HepG2 (cell line): ENCODE data around the gene SFXN5. TPM values are rescaled to one million over a fixed set of nuclear protein-coding genes. Genes with fewer than 3 reads are reported as not detected.
A peak's percentile ranks its signal among the peaks of the same experiment; 100 is the strongest.

Source experiments
- HNRNPK ChIP-seq: fragments of 200-400 bp; formaldehyde crosslinking; IDR thresholded peaks from 2 replicates; pipeline ENCODE4 v1.6.1; 2018; ENCODE audit warnings: low read length, low read depth, moderate library complexity, mild to moderate bottlenecking; ENCODE audit not compliant: poor library complexity, severe bottlenecking
- MYNN ChIP-seq: sonication (generic); formaldehyde crosslinking; IDR thresholded peaks from 2 replicates; pipeline ENCODE4 v1.4.0; 2020; ENCODE audit warnings: mild to moderate bottlenecking, low read depth, missing genetic modification reagents
- PCBP2 ChIP-seq: fragments of 200-400 bp; formaldehyde crosslinking; optimal IDR thresholded peaks from 2 replicates; pipeline ENCODE3; 2018; ENCODE audit warnings: low read length, low read depth; ENCODE audit not compliant: poor library complexity, severe bottlenecking
- REL ChIP-seq: sonication (generic); formaldehyde crosslinking; conservative IDR thresholded peaks from 2 replicates; pipeline ENCODE4 v1.8.0; 2022; ENCODE audit warnings: mild to moderate bottlenecking, missing genetic modification reagents, moderate library complexity
- TP53 ChIP-seq: sonication (generic); formaldehyde crosslinking; conservative IDR thresholded peaks from 2 replicates; pipeline ENCODE4 v1.4.0; 2020; ENCODE audit warnings: missing genetic modification reagents
- ZNF225 ChIP-seq: sonication (generic); formaldehyde crosslinking; IDR thresholded peaks from 2 replicates; pipeline ENCODE4 v1.4.0; 2020; ENCODE audit warnings: mild to moderate bottlenecking, missing genetic modification reagents
- ZNF652 ChIP-seq: IDR thresholded peaks from 2 replicates; pipeline ENCODE4 v1.6.1; 2016; ENCODE audit warnings: low read depth, borderline replicate concordance
- ZNF737 ChIP-seq: sonication (generic); formaldehyde crosslinking; IDR thresholded peaks from 2 replicates; pipeline ENCODE4 v1.5.0; 2020; ENCODE audit warnings: missing genetic modification reagents, mild to moderate bottlenecking, borderline replicate concordance
- polyA plus RNA-seq, 8 experiments: library from polyadenylated mRNA; depleted of rRNA in 3 of 8; stranded (reverse) in 7 of 8; unstranded in 1 of 8; fragments of >200 nt; fragmentation: Illumina TruSeq in 4 of 8; extraction: Trizol in 4 of 8; gene quantifications; 2 replicates each; pipeline versions ENCODE4 v1.2.1 to v1.2.3, GENCODE V29; 2011 to 2016; ENCODE audit warnings: low read depth in 4 of 8, missing spikeins in 1 of 8, mixed read lengths in 1 of 8; ENCODE audit not compliant: insufficient read depth in 1 of 8
- total RNA-seq, 5 experiments: library from RNA; depleted of rRNA; stranded (reverse); fragments of >200 nt; fragmentation: Illumina TruSeq; extraction: Trizol; gene quantifications; 2 replicates each; pipeline ENCODE4 v1.2.3, GENCODE V29; 2016; ENCODE audit warnings: low read depth in 1 of 5
- TF ChIP-seq, protein P1 (sequence below): sonication (generic); formaldehyde crosslinking; IDR thresholded peaks from 2 replicates; pipeline ENCODE4 v1.8.1; 2023; ENCODE audit warnings: mild to moderate bottlenecking, missing genetic modification reagents
- TF ChIP-seq, protein P2 (sequence below): sonication (generic); formaldehyde crosslinking; IDR thresholded peaks from 2 replicates; pipeline ENCODE4 v1.5.0; 2020; ENCODE audit warnings: mild to moderate bottlenecking, missing genetic modification reagents, borderline replicate concordance
- TF ChIP-seq, protein P3 (sequence below): sonication (generic); formaldehyde crosslinking; IDR thresholded peaks from 2 replicates; pipeline ENCODE4 v1.4.0; 2020; ENCODE audit warnings: missing genetic modification reagents
- TF ChIP-seq, protein P4 (sequence below): sonication (generic); formaldehyde crosslinking; IDR thresholded peaks from 2 replicates; pipeline ENCODE4 v1.5.0; 2020; ENCODE audit warnings: mild to moderate bottlenecking, missing genetic modification reagents
- TF ChIP-seq, protein P5 (sequence below): sonication (generic); formaldehyde crosslinking; IDR thresholded peaks from 2 replicates; pipeline ENCODE4 v1.4.0; 2020; ENCODE audit warnings: mild to moderate bottlenecking, missing genetic modification reagents
- TF ChIP-seq, protein P6 (sequence below): sonication (generic); formaldehyde crosslinking; IDR thresholded peaks from 2 replicates; pipeline ENCODE4 v1.5.1; 2020; ENCODE audit warnings: missing genetic modification reagents, mild to moderate bottlenecking, borderline replicate concordance

SFXN5 gene
- total and polyA plus RNA-seq, 2 of the 13 experiments (the other 11 are each of a cell fraction or from before 2014, with no cell fraction given) = 34.9 to 37.4 TPM

DNA sequence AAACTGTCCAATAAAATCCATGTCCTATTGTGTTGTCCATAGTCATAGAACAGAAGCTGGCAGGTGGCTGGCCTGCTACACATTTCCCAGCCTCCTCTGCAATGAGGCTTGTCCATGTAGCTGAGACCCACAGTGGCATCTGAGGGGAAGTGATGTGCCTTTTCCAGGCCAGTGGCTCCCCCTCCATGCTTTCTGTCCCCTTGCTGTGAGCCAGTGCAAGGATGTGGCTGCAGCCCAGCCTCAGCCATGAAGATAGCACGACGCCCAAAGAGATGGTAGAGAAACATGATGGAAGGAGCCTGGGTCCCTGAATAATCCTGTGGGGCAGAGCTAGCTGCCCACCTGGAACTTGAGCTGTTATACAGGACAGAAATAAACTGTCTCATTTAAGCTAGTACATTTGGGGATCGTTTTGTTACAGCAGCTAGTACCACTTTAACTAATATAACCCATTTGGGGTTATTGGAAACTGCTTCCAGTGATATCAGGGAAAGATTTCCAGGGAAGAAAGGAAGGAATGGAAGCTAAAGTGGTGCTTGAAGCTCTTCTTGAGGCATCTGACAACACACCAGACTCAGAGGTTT is 40.3 kb downstream of the SFXN5 start (continued):
- TF ChIP-seq, protein P1, sequence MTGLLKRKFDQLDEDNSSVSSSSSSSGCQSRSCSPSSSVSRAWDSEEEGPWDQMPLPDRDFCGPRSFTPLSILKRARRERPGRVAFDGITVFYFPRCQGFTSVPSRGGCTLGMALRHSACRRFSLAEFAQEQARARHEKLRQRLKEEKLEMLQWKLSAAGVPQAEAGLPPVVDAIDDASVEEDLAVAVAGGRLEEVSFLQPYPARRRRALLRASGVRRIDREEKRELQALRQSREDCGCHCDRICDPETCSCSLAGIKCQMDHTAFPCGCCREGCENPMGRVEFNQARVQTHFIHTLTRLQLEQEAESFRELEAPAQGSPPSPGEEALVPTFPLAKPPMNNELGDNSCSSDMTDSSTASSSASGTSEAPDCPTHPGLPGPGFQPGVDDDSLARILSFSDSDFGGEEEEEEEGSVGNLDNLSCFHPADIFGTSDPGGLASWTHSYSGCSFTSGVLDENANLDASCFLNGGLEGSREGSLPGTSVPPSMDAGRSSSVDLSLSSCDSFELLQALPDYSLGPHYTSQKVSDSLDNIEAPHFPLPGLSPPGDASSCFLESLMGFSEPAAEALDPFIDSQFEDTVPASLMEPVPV (CRISPR knock-in tag) = no peak
- TF ChIP-seq, protein P2, sequence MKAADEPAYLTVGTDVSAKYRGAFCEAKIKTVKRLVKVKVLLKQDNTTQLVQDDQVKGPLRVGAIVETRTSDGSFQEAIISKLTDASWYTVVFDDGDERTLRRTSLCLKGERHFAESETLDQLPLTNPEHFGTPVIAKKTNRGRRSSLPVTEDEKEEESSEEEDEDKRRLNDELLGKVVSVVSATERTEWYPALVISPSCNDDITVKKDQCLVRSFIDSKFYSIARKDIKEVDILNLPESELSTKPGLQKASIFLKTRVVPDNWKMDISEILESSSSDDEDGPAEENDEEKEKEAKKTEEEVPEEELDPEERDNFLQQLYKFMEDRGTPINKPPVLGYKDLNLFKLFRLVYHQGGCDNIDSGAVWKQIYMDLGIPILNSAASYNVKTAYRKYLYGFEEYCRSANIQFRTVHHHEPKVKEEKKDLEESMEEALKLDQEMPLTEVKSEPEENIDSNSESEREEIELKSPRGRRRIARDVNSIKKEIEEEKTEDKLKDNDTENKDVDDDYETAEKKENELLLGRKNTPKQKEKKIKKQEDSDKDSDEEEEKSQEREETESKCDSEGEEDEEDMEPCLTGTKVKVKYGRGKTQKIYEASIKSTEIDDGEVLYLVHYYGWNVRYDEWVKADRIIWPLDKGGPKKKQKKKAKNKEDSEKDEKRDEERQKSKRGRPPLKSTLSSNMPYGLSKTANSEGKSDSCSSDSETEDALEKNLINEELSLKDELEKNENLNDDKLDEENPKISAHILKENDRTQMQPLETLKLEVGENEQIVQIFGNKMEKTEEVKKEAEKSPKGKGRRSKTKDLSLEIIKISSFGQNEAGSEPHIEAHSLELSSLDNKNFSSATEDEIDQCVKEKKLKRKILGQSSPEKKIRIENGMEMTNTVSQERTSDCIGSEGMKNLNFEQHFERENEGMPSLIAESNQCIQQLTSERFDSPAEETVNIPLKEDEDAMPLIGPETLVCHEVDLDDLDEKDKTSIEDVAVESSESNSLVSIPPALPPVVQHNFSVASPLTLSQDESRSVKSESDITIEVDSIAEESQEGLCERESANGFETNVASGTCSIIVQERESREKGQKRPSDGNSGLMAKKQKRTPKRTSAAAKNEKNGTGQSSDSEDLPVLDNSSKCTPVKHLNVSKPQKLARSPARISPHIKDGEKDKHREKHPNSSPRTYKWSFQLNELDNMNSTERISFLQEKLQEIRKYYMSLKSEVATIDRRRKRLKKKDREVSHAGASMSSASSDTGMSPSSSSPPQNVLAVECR = no peak
- no peak for TF ChIP-seq ZNF737 (CRISPR knock-in tag)
- TF ChIP-seq ZNF225 (CRISPR knock-in tag) = peak; percentile 78; the same call in 1 of the 2 replicates
- no peak for TF ChIP-seq HNRNPK
- TF ChIP-seq, protein P3, sequence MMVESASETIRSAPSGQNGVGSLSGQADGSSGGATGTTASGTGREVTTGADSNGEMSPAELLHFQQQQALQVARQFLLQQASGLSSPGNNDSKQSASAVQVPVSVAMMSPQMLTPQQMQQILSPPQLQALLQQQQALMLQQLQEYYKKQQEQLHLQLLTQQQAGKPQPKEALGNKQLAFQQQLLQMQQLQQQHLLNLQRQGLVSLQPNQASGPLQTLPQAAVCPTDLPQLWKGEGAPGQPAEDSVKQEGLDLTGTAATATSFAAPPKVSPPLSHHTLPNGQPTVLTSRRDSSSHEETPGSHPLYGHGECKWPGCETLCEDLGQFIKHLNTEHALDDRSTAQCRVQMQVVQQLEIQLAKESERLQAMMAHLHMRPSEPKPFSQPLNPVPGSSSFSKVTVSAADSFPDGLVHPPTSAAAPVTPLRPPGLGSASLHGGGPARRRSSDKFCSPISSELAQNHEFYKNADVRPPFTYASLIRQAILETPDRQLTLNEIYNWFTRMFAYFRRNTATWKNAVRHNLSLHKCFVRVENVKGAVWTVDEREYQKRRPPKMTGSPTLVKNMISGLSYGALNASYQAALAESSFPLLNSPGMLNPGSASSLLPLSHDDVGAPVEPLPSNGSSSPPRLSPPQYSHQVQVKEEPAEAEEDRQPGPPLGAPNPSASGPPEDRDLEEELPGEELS = no peak
- TF ChIP-seq ZNF652 (CRISPR knock-in tag) = no peak
- TF ChIP-seq MYNN (CRISPR knock-in tag) = no peak
- TF ChIP-seq REL = 0 out of 2 replicates have a peak, but pooled peaks have one; percentile 49
- TF ChIP-seq, protein P4, sequence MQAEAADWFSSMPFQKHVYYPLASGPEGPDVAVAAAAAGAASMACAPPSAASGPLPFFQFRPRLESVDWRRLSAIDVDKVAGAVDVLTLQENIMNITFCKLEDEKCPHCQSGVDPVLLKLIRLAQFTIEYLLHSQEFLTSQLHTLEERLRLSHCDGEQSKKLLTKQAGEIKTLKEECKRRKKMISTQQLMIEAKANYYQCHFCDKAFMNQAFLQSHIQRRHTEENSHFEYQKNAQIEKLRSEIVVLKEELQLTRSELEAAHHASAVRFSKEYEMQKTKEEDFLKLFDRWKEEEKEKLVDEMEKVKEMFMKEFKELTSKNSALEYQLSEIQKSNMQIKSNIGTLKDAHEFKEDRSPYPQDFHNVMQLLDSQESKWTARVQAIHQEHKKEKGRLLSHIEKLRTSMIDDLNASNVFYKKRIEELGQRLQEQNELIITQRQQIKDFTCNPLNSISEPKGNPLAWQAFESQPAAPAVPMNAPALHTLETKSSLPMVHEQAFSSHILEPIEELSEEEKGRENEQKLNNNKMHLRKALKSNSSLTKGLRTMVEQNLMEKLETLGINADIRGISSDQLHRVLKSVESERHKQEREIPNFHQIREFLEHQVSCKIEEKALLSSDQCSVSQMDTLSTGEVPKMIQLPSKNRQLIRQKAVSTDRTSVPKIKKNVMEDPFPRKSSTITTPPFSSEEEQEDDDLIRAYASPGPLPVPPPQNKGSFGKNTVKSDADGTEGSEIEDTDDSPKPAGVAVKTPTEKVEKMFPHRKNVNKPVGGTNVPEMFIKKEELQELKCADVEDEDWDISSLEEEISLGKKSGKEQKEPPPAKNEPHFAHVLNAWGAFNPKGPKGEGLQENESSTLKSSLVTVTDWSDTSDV (CRISPR knock-in tag) = no peak
- TF ChIP-seq, protein P5, sequence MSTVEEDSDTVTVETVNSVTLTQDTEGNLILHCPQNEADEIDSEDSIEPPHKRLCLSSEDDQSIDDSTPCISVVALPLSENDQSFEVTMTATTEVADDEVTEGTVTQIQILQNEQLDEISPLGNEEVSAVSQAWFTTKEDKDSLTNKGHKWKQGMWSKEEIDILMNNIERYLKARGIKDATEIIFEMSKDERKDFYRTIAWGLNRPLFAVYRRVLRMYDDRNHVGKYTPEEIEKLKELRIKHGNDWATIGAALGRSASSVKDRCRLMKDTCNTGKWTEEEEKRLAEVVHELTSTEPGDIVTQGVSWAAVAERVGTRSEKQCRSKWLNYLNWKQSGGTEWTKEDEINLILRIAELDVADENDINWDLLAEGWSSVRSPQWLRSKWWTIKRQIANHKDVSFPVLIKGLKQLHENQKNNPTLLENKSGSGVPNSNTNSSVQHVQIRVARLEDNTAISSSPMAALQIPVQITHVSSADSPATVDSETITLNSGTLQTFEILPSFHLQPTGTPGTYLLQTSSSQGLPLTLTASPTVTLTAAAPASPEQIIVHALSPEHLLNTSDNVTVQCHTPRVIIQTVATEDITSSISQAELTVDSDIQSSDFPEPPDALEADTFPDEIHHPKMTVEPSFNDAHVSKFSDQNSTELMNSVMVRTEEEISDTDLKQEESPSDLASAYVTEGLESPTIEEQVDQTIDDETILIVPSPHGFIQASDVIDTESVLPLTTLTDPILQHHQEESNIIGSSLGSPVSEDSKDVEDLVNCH (CRISPR knock-in tag) = no peak
- TF ChIP-seq PCBP2 = no peak
- no peak for TF ChIP-seq TP53 (CRISPR knock-in tag)
- TF ChIP-seq, protein P6, sequence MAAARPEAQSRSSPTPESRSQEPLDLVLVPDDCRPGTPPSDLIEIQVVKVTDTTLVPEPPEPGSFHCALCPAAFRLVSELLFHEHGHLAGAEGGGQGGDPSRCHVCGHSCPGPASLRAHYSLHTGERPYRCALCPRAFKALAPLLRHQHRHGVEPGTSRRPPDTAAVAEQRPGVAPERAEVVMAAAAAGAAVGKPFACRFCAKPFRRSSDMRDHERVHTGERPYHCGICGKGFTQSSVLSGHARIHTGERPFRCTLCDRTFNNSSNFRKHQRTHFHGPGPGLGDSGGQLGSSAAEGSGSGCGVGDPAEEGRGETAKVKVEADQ (CRISPR knock-in tag) = no peak
